Upper lobe of left lung (tissue), 6 donors: ENCODE results near the gene RAPGEF5. TPM values are rescaled to one million over a fixed set of nuclear protein-coding genes. Genes with fewer than 3 reads are reported as not detected.

Experiments used
- ATAC-seq, 2 donors: fragments of 200-7000 bp; cut with Tn5 transposase; one replicate each; pipeline ENCODE4 v1.9.1; 2022; ENCODE audit warnings: mild to moderate bottlenecking in 2 of 2, moderate library complexity in 2 of 2; ENCODE audit not compliant: low FRiP score in 2 of 2
- DNase-seq, 2 donors: peaks; one replicate each; pipeline ENCODE4 v3.0.0-alpha.2; 2019 to 2020
- H3K27ac ChIP-seq, 4 donors: fragments of 200-600 bp; sonication (generic); one replicate each; pipeline ENCODE4 v1.5.1; 2016 to 2019
- H3K27me3 ChIP-seq, 4 donors: fragments of 200-600 bp; sonication (generic); one replicate each; pipeline ENCODE4 v1.5.1; 2017 to 2019
- H3K36me3 ChIP-seq, 4 donors: fragments of 200-600 bp; sonication (generic); one replicate each; pipeline ENCODE4 v1.5.1; 2016 to 2019
- H3K4me1 ChIP-seq, 4 donors: fragments of 200-600 bp; sonication (generic); one replicate each; pipeline ENCODE4 v1.5.1; 2018 to 2019
- H3K4me3 ChIP-seq, 4 donors: fragments of 200-600 bp; sonication (generic); one replicate each; pipeline ENCODE4 v1.5.1; 2017 to 2019; ENCODE audit warnings: mild to moderate bottlenecking in 2 of 4, moderate library complexity in 1 of 4
- H3K9me3 ChIP-seq, 4 donors: fragments of 200-600 bp; sonication (generic); one replicate each; pipeline ENCODE4 v1.5.1; 2018 to 2019
- CTCF ChIP-seq, 6 experiments: fragments of 450-650 bp in 4 of 6; fragments of 200-600 bp in 2 of 6; sonication (generic) in 2 of 6; IDR thresholded peaks; one replicate each; pipeline ENCODE4 v1.5.1; 2016 to 2019; ENCODE audit warnings: antibody characterized with exemption in 6 of 6
- EP300 ChIP-seq, 4 donors: sonication (generic); formaldehyde crosslinking; IDR thresholded peaks; one replicate each; pipeline ENCODE4 v1.5.1; 2017; ENCODE audit warnings: antibody characterized with exemption in 4 of 4, control low read depth in 2 of 4
- POLR2A ChIP-seq, 4 donors: fragments of 450-650 bp; IDR thresholded peaks; one replicate each; pipeline ENCODE4 v1.5.1; 2016 to 2017; ENCODE audit warnings: antibody characterized with exemption in 4 of 4, mild to moderate bottlenecking in 2 of 4
- POLR2AphosphoS5 ChIP-seq, 2 donors: sonication (generic); formaldehyde crosslinking; IDR thresholded peaks; one replicate each; pipeline ENCODE4 v1.5.1; 2017; ENCODE audit warnings: antibody characterized with exemption in 2 of 2
- WGBS, 2 donors: methylation state at CpG; one replicate each; pipeline ENCODE4 v1.1.5; 2017 to 2018; 5-methylcytosine and 5-hydroxymethylcytosine counted together
- total RNA-seq, 6 donors: library from RNA; depleted of rRNA in 4 of 6; stranded (reverse); fragments of >200 nt in 4 of 6; gene quantifications; one replicate each; pipeline versions ENCODE4 v1.1.0 to v1.2.1, GENCODE V29; 2016 to 2021
- donor health status: DM: no; HTN: no; CAD: no; lungs with moderate emphysema.
- donor health status: DM: no; HTN: yes; CAD: no; lungs with severe emphysema.

The RAPGEF5 gene
- total RNA-seq, 6 donors from 2014 or later, result 68.1 to 206 (median 101) TPM

- no peaks in the 10 kb centered on the region for H3K36me3 ChIP-seq
- DNase-seq (no peak), ATAC-seq (no peak)
- H3K4me1 ChIP-seq, result peaks cover 0 to 15% (median 12%) of the 10 kb centered on the region in 4 donors
- TF ChIP-seq EP300 (IDR thresholded peaks at IDR 0.05) (no peak), CTCF (IDR thresholded peaks at IDR 0.05) (no peak), POLR2AphosphoS5 (IDR thresholded peaks at IDR 0.05) (no peak), POLR2A (IDR thresholded peaks at IDR 0.05) (no peak)
- no peaks in the 10 kb centered on the region for H3K27me3 ChIP-seq
- no peaks in the 10 kb centered on the region for H3K9me3 ChIP-seq
- 47 to 69% methylated on average over 2 of the region's 2 CpGs for WGBS, 2 donors
- peak overlapping the region in 1 of 4 donors; percentile 1 for H3K27ac ChIP-seq
- H3K4me3 ChIP-seq, result no peak overlapping the region
These were observed 18.5 kb downstream of the RAPGEF5 start for GRCh38 chr7:22338411-22338810.

GRCh38 chr7:22333680-22334141 is 23.2 kb downstream of the RAPGEF5 start:
- DNase-seq, result peak in 1 of 2 donors; percentile 25
- TF ChIP-seq POLR2A (IDR thresholded peaks at IDR 0.05) (no peak), CTCF (IDR thresholded peaks at IDR 0.05) (no peak), EP300 (IDR thresholded peaks at IDR 0.05) (no peak), POLR2AphosphoS5 (IDR thresholded peaks at IDR 0.05) (no peak)
- H3K36me3 ChIP-seq, result no peaks in the 10 kb centered on the region
- no peaks in the 10 kb centered on the region for H3K9me3 ChIP-seq
- H3K4me1 ChIP-seq, result peaks cover 0 to 21% (median 4%) of the 10 kb centered on the region in 4 donors
- no peaks in the 10 kb centered on the region for H3K27me3 ChIP-seq
- H3K4me3 ChIP-seq, result no peak overlapping the region
- ATAC-seq, result peak in 1 of 2 donors; percentile 13
- WGBS, 2 donors, result 55 to 82% methylated on average over 11 to 15 of the region's 15 CpGs
- peak overlapping the region in 2 of 4 donors; percentile 58 to 62 for H3K27ac ChIP-seq

- DNase-seq (no peak), ATAC-seq (peak; percentile 28 to 85)
- WGBS, 2 donors, result 42 to 45% methylated on average over 3 of the region's 3 CpGs
- no peaks in the 10 kb centered on the region for H3K9me3 ChIP-seq
- peak in 1 of 4 donors; percentile 79 for TF ChIP-seq EP300 (IDR thresholded peaks at IDR 0.05)
- TF ChIP-seq CTCF (IDR thresholded peaks at IDR 0.05), result no peak
- peak overlapping the region; percentile 8 to 65 (median 38) for H3K27ac ChIP-seq
- H3K4me3 ChIP-seq, result no peak overlapping the region
- no peaks in the 10 kb centered on the region for H3K27me3 ChIP-seq
- H3K36me3 ChIP-seq, result no peaks in the 10 kb centered on the region
- peaks cover 0 to 16% (median 5%) of the 10 kb centered on the region in 4 donors for H3K4me1 ChIP-seq
These were observed 24.5 kb downstream of the RAPGEF5 start for GRCh38 chr7:22332461-22332870.

- Histone ChIP-seq H3K4me1 (peaks cover 0 to 16% (median 5%) of the 10 kb centered on the region in 4 donors), H3K9me3 (no peaks in the 10 kb centered on the region), H3K36me3 (no peaks in the 10 kb centered on the region), H3K27me3 (no peaks in the 10 kb centered on the region), H3K27ac (peak overlapping the region in 2 of 4 donors; percentile 62 to 72), H3K4me3 (no peak overlapping the region)
- 100% methylated on average over 1 of the region's 1 CpG for WGBS, 2 donors
- DNase-seq, result no peak
- ATAC-seq, result no peak
- TF ChIP-seq EP300 (IDR thresholded peaks at IDR 0.05), result peak in 1 of 4 donors; percentile 57
- no peak for TF ChIP-seq CTCF (IDR thresholded peaks at IDR 0.05)
These were observed 25.2 kb downstream of the RAPGEF5 start for GRCh38 chr7:22331704-22332103.

- no peaks in the 10 kb centered on the region for H3K9me3 ChIP-seq
- TF ChIP-seq EP300 (IDR thresholded peaks at IDR 0.05) (no peak), CTCF (IDR thresholded peaks at IDR 0.05) (no peak), POLR2A (IDR thresholded peaks at IDR 0.05) (no peak), POLR2AphosphoS5 (IDR thresholded peaks at IDR 0.05) (no peak)
- WGBS, 2 donors, result 95 to 96% methylated on average over 8 of the region's 8 CpGs
- no peaks in the 10 kb centered on the region for H3K27me3 ChIP-seq
- no peak overlapping the region for H3K4me3 ChIP-seq
- H3K27ac ChIP-seq, result peak overlapping the region in 2 of 4 donors; percentile 61 to 72
- DNase-seq (no peak), ATAC-seq (no peak)
- no peaks in the 10 kb centered on the region for H3K36me3 ChIP-seq
- peaks cover 0 to 16% (median 5%) of the 10 kb centered on the region in 4 donors for H3K4me1 ChIP-seq
These were observed 26.1 kb downstream of the RAPGEF5 start for GRCh38 chr7:22330903-22331302.
